Spleen (tissue), 11 donors: ENCODE results near the gene TAF7L. TPM values are rescaled to one million over a fixed set of nuclear protein-coding genes. Genes with fewer than 3 reads are reported as not detected.

Experiments
- polyA plus RNA-seq, 3 donors: library from polyadenylated mRNA; stranded (reverse); fragments of 200-250 nt; gene quantifications; one replicate each; pipeline ENCODE4 v1.2.1, GENCODE V29; 2013
- small RNA-seq, 4 donors: library from RNA; depleted of rRNA; stranded (forward); fragments of <200 nt; gene quantifications; one replicate each; pipeline ENCODE3, GENCODE V24; 2016
- total RNA-seq, 7 donors: library from RNA; depleted of rRNA in 3 of 7; stranded (reverse); fragments of >200 nt in 3 of 7; fragmentation: NEBNext Ultra II Directional in 4 of 7; extraction: Animal tissue kit (Norgen Biotek cat#: 25700) in 4 of 7; gene quantifications; one replicate each; pipeline versions ENCODE4 v1.1.0 to v1.2.1, GENCODE V29; 2016 to 2021
- donor health status: healthy with polysubstance abuse.
- donor health status: DM: no; HTN: no; CAD: no; lungs with moderate emphysema.
- donor health status: DM: no; HTN: no; CAD: no.
- donor health status: Bipolar disorder and iron deficiency.
- donor health status: healthy.
- donor health status: DM: no; HTN: no; CAD: no.
- donor health status: DM: yes; HTN: yes; CAD: no.

TAF7L gene
- total and polyA plus RNA-seq, 10 donors: 0.09 to 0.20 (median 0.13) TPM; not detected in 6

Small RNA genes lying within 50 kb of the gene (small RNA-seq; reads per million reads assigned to genes)
- 0 reads per million in 4 donors for gene RNU6-934P

Other genes starting within 250 kb of the TAF7L start
- gene TRMT2B, start 239.2 kb downstream of the TAF7L start, total RNA-seq: 10 to 100 TPM; 22.8 to 31.0 (median 28.0) TPM
- gene TRMT2B, start 239.2 kb downstream of the TAF7L start, polyA plus RNA-seq: 10 to 100 TPM in 1 of 3 donors, 1 to 10 TPM in 2; 8.1 to 16.1 (median 8.1) TPM
- 1 to 10 TPM in 1 of 7 donors, under 1 TPM in 5, not detected in 1; 0.16 to 1.0 (median 0.57) TPM for gene TMEM35A, start 212.5 kb downstream of the TAF7L start, total RNA-seq
- under 1 TPM; 0.11 to 0.35 (median 0.23) TPM for gene TMEM35A, start 212.5 kb downstream of the TAF7L start, polyA plus RNA-seq
- 1 to 10 TPM; 1.6 to 7.3 (median 3.1) TPM for gene CENPI, start 193.1 kb downstream of the TAF7L start, total RNA-seq
- under 1 TPM; 0.26 to 0.86 (median 0.70) TPM for gene CENPI, start 193.1 kb downstream of the TAF7L start, polyA plus RNA-seq
- gene DRP2, start 71.5 kb downstream of the TAF7L start, total RNA-seq: under 1 TPM in 3 of 7 donors, not detected in 4; 0.09 to 0.17 (median 0.10) TPM
- gene DRP2, start 71.5 kb downstream of the TAF7L start, polyA plus RNA-seq: under 1 TPM in 2 of 3 donors, not detected in 1; under 0.01 to 0.02 TPM
- 10 to 100 TPM in 3 of 7 donors, 1 to 10 TPM in 4; 3.7 to 12.3 (median 9.8) TPM for gene TIMM8A, start 57.4 kb upstream of the TAF7L start, total RNA-seq
- 10 to 100 TPM in 1 of 3 donors, 1 to 10 TPM in 2; 8.9 to 13.3 (median 9.5) TPM for gene TIMM8A, start 57.4 kb upstream of the TAF7L start, polyA plus RNA-seq
- 100 to 1,000 TPM in 1 of 7 donors, 10 to 100 TPM in 6; 70.7 to 103 (median 81.5) TPM for gene BTK, start 94.9 kb upstream of the TAF7L start, total RNA-seq
- gene BTK, start 94.9 kb upstream of the TAF7L start, polyA plus RNA-seq: 100 to 1,000 TPM in 2 of 3 donors, 10 to 100 TPM in 1; 76.5 to 139 (median 103) TPM
- 1,000 to 10,000 TPM in 3 of 7 donors, 100 to 1,000 TPM in 4; 151 to 3,237 (median 224) TPM for gene RPL36A, start 99.7 kb upstream of the TAF7L start, total RNA-seq
- gene RPL36A, start 99.7 kb upstream of the TAF7L start, polyA plus RNA-seq: 1,000 to 10,000 TPM; 4,155 to 7,329 (median 5,596) TPM
- 10 to 100 TPM; 22.9 to 33.8 (median 31.0) TPM for gene GLA, start 116.6 kb upstream of the TAF7L start, total RNA-seq
- 10 to 100 TPM; 23.9 to 38.5 (median 36.6) TPM for gene GLA, start 116.6 kb upstream of the TAF7L start, polyA plus RNA-seq
- 10 to 100 TPM; 42.9 to 74.1 (median 67.0) TPM for gene HNRNPH2, start 116.9 kb upstream of the TAF7L start, total RNA-seq
- gene HNRNPH2, start 116.9 kb upstream of the TAF7L start, polyA plus RNA-seq: 10 to 100 TPM; 34.1 to 55.3 (median 45.3) TPM
- 10 to 100 TPM in 6 of 7 donors, 1 to 10 TPM in 1; 8.3 to 20.3 (median 17.5) TPM for gene ARMCX4, start 194.1 kb upstream of the TAF7L start, total RNA-seq
- gene ARMCX4, start 194.1 kb upstream of the TAF7L start, polyA plus RNA-seq: 1 to 10 TPM; 4.0 to 8.0 (median 5.6) TPM